ENCODE data around the gene ATP8B1. TPM values are rescaled to one million over a fixed set of nuclear protein-coding genes. Genes with fewer than 3 reads are reported as not detected.
"Not testable (repeated sequence)": the region's sequence is repeated elsewhere in the genome, so short reads cannot be mapped to it uniquely, and the experiment has no call there.

Gene ATP8B1
- total RNA-seq, 1 experiment from 2014 or later, result 12.4 TPM

GRCh38 chr18:57833441-57834101 lies 30.5 kb upstream of the ATP8B1 start:
- Histone ChIP-seq H3K4me1 (replicated peaks) (peaks cover 17% of the 10 kb centered on the region), H3K4me3 (no peak overlapping the region), H3K27ac (peak overlapping the region; percentile 57), H3K27me3 (replicated peaks) (no peaks in the 10 kb centered on the region), H3K36me3 (no peaks in the 10 kb centered on the region), H3K9me3 (replicated peaks) (no peaks in the 10 kb centered on the region)
- DNase-seq (ENCODE audit: low read depth in 1 of 2, low spot score in 2 of 2), result peak in 1 of 2 experiments; percentile 49

GRCh38 chr18:57832730-57833129 lies 29.6 kb upstream of the ATP8B1 start:
- Histone ChIP-seq H3K27ac (peak overlapping the region; percentile 57), H3K9me3 (replicated peaks) (no peaks in the 10 kb centered on the region)

GRCh38 chr18:57831597-57832377 lies 28.7 kb upstream of the ATP8B1 start:
- Histone ChIP-seq H3K36me3 (no peaks in the 10 kb centered on the region), H3K4me1 (replicated peaks) (peaks cover 17% of the 10 kb centered on the region), H3K9me3 (replicated peaks) (no peaks in the 10 kb centered on the region), H3K27ac (no peak overlapping the region), H3K27me3 (replicated peaks) (no peaks in the 10 kb centered on the region), H3K4me3 (no peak overlapping the region)
- no peak for DNase-seq (ENCODE audit: low read depth in 1 of 2, low spot score in 2 of 2)

More at GRCh38 chr18:57832730-57833129, 29.6 kb upstream of the ATP8B1 start:
- Histone ChIP-seq H3K27me3 (replicated peaks) (no peaks in the 10 kb centered on the region), H3K4me3 (no peak overlapping the region), H3K36me3 (no peaks in the 10 kb centered on the region), H3K4me1 (replicated peaks) (peaks cover 17% of the 10 kb centered on the region)
- no peak for DNase-seq (ENCODE audit: low read depth in 1 of 2, low spot score in 2 of 2)

GRCh38 chr18:57827646-57828045 lies 24.5 kb upstream of the ATP8B1 start:
- Histone ChIP-seq H3K36me3 (no peaks in the 10 kb centered on the region), H3K27ac (no peak overlapping the region), H3K4me1 (replicated peaks) (peaks cover under 1% of the 10 kb centered on the region), H3K27me3 (replicated peaks) (no peaks in the 10 kb centered on the region), H3K4me3 (no peak overlapping the region), H3K9me3 (replicated peaks) (no peaks in the 10 kb centered on the region)
- no peak for DNase-seq (ENCODE audit: low read depth in 1 of 2, low spot score in 2 of 2)

- no peak for DNase-seq (ENCODE audit: low read depth in 1 of 2, low spot score in 2 of 2)
- H3K9me3 ChIP-seq (replicated peaks), result no peaks in the 10 kb centered on the region
- H3K4me1 ChIP-seq (replicated peaks), result no peaks in the 10 kb centered on the region
- H3K36me3 ChIP-seq, result no peaks in the 10 kb centered on the region
- H3K27ac ChIP-seq, result no peak overlapping the region
- H3K27me3 ChIP-seq (replicated peaks), result no peaks in the 10 kb centered on the region
- H3K4me3 ChIP-seq, result no peak overlapping the region
Observed at GRCh38 chr18:57826252-57826651, 23.1 kb upstream of the ATP8B1 start.

- Histone ChIP-seq H3K27ac (peak overlapping the region; percentile 85), H3K4me1 (replicated peaks) (peaks cover 18% of the 10 kb centered on the region)
- H3K9me3 ChIP-seq (replicated peaks); H3K36me3 ChIP-seq; H3K4me3 ChIP-seq; H3K27me3 ChIP-seq (replicated peaks); DNase-seq (ENCODE audit: low read depth in 1 of 2, low spot score in 2 of 2): not testable (repeated sequence)
Observed at GRCh38 chr18:57820583-57820982, 17.5 kb upstream of the ATP8B1 start.

- peak; percentile 76 to 78 for DNase-seq (ENCODE audit: low read depth in 1 of 2, low spot score in 2 of 2)
- no peaks in the 10 kb centered on the region for H3K27me3 ChIP-seq (replicated peaks)
- no peak overlapping the region for H3K4me3 ChIP-seq
- H3K36me3 ChIP-seq, result no peaks in the 10 kb centered on the region
- H3K9me3 ChIP-seq (replicated peaks), result no peaks in the 10 kb centered on the region
- peaks cover 18% of the 10 kb centered on the region for H3K4me1 ChIP-seq (replicated peaks)
- peak overlapping the region; percentile 85 for H3K27ac ChIP-seq
Observed at GRCh38 chr18:57819671-57820460, 16.8 kb upstream of the ATP8B1 start.

- Histone ChIP-seq H3K36me3 (no peaks in the 10 kb centered on the region), H3K27ac (peak overlapping the region; percentile 85), H3K9me3 (replicated peaks) (no peaks in the 10 kb centered on the region), H3K4me1 (replicated peaks) (peaks cover 18% of the 10 kb centered on the region), H3K27me3 (replicated peaks) (no peaks in the 10 kb centered on the region), H3K4me3 (no peak overlapping the region)
- peak in 1 of 2 experiments; percentile 34 for DNase-seq (ENCODE audit: low read depth in 1 of 2, low spot score in 2 of 2)
Observed at GRCh38 chr18:57819119-57819518, 16.0 kb upstream of the ATP8B1 start.

- Histone ChIP-seq H3K4me3 (no peak overlapping the region), H3K27ac (no peak overlapping the region), H3K9me3 (replicated peaks) (peaks cover 4% of the 10 kb centered on the region; the same call in 1 of the 2 replicates), H3K36me3 (no peaks in the 10 kb centered on the region), H3K4me1 (replicated peaks) (peaks cover 37% of the 10 kb centered on the region), H3K27me3 (replicated peaks) (no peaks in the 10 kb centered on the region)
- DNase-seq (ENCODE audit: low read depth in 1 of 2, low spot score in 2 of 2), result no peak
Observed at GRCh38 chr18:57816208-57816954, 13.3 kb upstream of the ATP8B1 start.

- Histone ChIP-seq H3K4me1 (replicated peaks) (peaks cover 31% of the 10 kb centered on the region), H3K9me3 (replicated peaks) (peaks cover 4% of the 10 kb centered on the region; the same call in 1 of the 2 replicates), H3K27ac (no peak overlapping the region), H3K36me3 (no peaks in the 10 kb centered on the region), H3K27me3 (replicated peaks) (no peaks in the 10 kb centered on the region), H3K4me3 (no peak overlapping the region)
- DNase-seq (ENCODE audit: low read depth in 1 of 2, low spot score in 2 of 2), result no peak
Observed at GRCh38 chr18:57814555-57814954, 11.4 kb upstream of the ATP8B1 start.

GRCh38 chr18:57813245-57813644 lies 10.1 kb upstream of the ATP8B1 start:
- peaks cover 4% of the 10 kb centered on the region; the same call in 1 of the 2 replicates for H3K9me3 ChIP-seq (replicated peaks)
- peak overlapping the region; percentile 69 for H3K27ac ChIP-seq
- peaks cover 36% of the 10 kb centered on the region for H3K4me1 ChIP-seq (replicated peaks)
- H3K4me3 ChIP-seq, result no peak overlapping the region
- peak; percentile 78 to 79 for DNase-seq (ENCODE audit: low read depth in 1 of 2, low spot score in 2 of 2)
- no peaks in the 10 kb centered on the region for H3K36me3 ChIP-seq
- H3K27me3 ChIP-seq (replicated peaks), result no peaks in the 10 kb centered on the region

GRCh38 chr18:57812126-57812477 lies 9.0 kb upstream of the ATP8B1 start:
- DNase-seq (ENCODE audit: low read depth in 1 of 2, low spot score in 2 of 2), result no peak
- Histone ChIP-seq H3K27ac (no peak overlapping the region; the same call in 1 of the 2 replicates), H3K4me1 (replicated peaks) (peaks cover 48% of the 10 kb centered on the region), H3K9me3 (replicated peaks) (peaks cover 4% of the 10 kb centered on the region; the same call in 1 of the 2 replicates), H3K36me3 (no peaks in the 10 kb centered on the region), H3K4me3 (no peak overlapping the region), H3K27me3 (replicated peaks) (no peaks in the 10 kb centered on the region)

GRCh38 chr18:57811477-57812125 lies 8.5 kb upstream of the ATP8B1 start:
- H3K9me3 ChIP-seq (replicated peaks), result peaks cover 4% of the 10 kb centered on the region; the same call in 1 of the 2 replicates
- no peak overlapping the region; the same call in 1 of the 2 replicates for H3K27ac ChIP-seq
- H3K36me3 ChIP-seq, result no peaks in the 10 kb centered on the region
- DNase-seq (ENCODE audit: low read depth in 1 of 2, low spot score in 2 of 2), result no peak
- no peak overlapping the region for H3K4me3 ChIP-seq
- no peaks in the 10 kb centered on the region for H3K27me3 ChIP-seq (replicated peaks)
- peaks cover 52% of the 10 kb centered on the region for H3K4me1 ChIP-seq (replicated peaks)

Measured in SJSA1 (cell line).